ENCODE results near the gene OSBP2.

Gene OSBP2

GRCh38 chr22:30882974-30883533 is 188.4 kb downstream of the OSBP2 start:
- DNase-seq (ENCODE audit: low read depth) = no peak
- no peak overlapping the region for H3K4me3 ChIP-seq (ENCODE audit: low read depth, low read length)
- no peak for TF ChIP-seq CTCF (IDR thresholded peaks at IDR 0.05; ENCODE audit: insufficient read depth, low read depth, low read length, missing control alignments)

GRCh38 chr22:30883586-30884145 is 189.0 kb downstream of the OSBP2 start:
- TF ChIP-seq CTCF (IDR thresholded peaks at IDR 0.05; ENCODE audit: insufficient read depth, low read depth, low read length, missing control alignments) = no peak

GRCh38 chr22:30884211-30885000 is 189.7 kb downstream of the OSBP2 start:
- DNase-seq (ENCODE audit: low read depth) = no peak
- no peak overlapping the region for H3K4me3 ChIP-seq (ENCODE audit: low read depth, low read length)
- no peak for TF ChIP-seq CTCF (IDR thresholded peaks at IDR 0.05; ENCODE audit: insufficient read depth, low read depth, low read length, missing control alignments)

More at GRCh38 chr22:30883586-30884145, 189.0 kb downstream of the OSBP2 start:
- DNase-seq (ENCODE audit: low read depth) = no peak
- no peak overlapping the region for H3K4me3 ChIP-seq (ENCODE audit: low read depth, low read length)

- no peak for DNase-seq (ENCODE audit: low read depth)
- H3K4me3 ChIP-seq (ENCODE audit: low read depth, low read length) = no peak overlapping the region
- TF ChIP-seq CTCF (IDR thresholded peaks at IDR 0.05; ENCODE audit: insufficient read depth, low read depth, low read length, missing control alignments) = no peak
These were observed 190.3 kb downstream of the OSBP2 start for GRCh38 chr22:30885001-30885366.

GRCh38 chr22:30885591-30885990 is 190.9 kb downstream of the OSBP2 start:
- H3K4me3 ChIP-seq (ENCODE audit: low read depth, low read length) = no peak overlapping the region
- DNase-seq (ENCODE audit: low read depth) = no peak
- no peak for TF ChIP-seq CTCF (IDR thresholded peaks at IDR 0.05; ENCODE audit: insufficient read depth, low read depth, low read length, missing control alignments)

- no peak for DNase-seq (ENCODE audit: low read depth)
- TF ChIP-seq CTCF (IDR thresholded peaks at IDR 0.05; ENCODE audit: insufficient read depth, low read depth, low read length, missing control alignments) = no peak
- H3K4me3 ChIP-seq (ENCODE audit: low read depth, low read length) = no peak overlapping the region
These were observed 192.8 kb downstream of the OSBP2 start for GRCh38 chr22:30887453-30887852.
